Adrenal gland (tissue), 5 donors: Measurements from ENCODE around the gene BCL2A1.
A peak's percentile ranks its signal among the peaks of the same experiment; 100 is the strongest.

Experiments used
- CTCF ChIP-seq, 6 experiments: fragments of 450-650 bp in 4 of 6; fragments of 200-600 bp in 2 of 6; sonication (generic) in 1 of 6; IDR thresholded peaks; 1 replicate in 5 of 6; 2 replicates in 1 of 6; pipeline versions ENCODE4 v1.5.1 to v1.8.0; 2016 to 2021; ENCODE audit warnings: antibody characterized with exemption in 6 of 6, mild to moderate bottlenecking in 2 of 6, moderate library complexity in 1 of 6
- POLR2A ChIP-seq, 2 donors: fragments of 450-650 bp; IDR thresholded peaks; one replicate each; pipeline ENCODE4 v1.6.1; 2017; ENCODE audit warnings: antibody characterized with exemption in 2 of 2, mild to moderate bottlenecking in 2 of 2, moderate library complexity in 1 of 2
- donor health status: DM: no; HTN: no; CAD: no.

GRCh38 chr15:79923515-79924169 is 47.4 kb downstream of the BCL2A1 start:
- TF ChIP-seq CTCF (IDR thresholded peaks at IDR 0.05) = no peak
- TF ChIP-seq POLR2A (IDR thresholded peaks at IDR 0.05) = peak; percentile 79 to 91
